NCI-H146 treated with DMSO at 0.1 percent for 48 hours (cell line): ENCODE measurements around the gene SGMS1.
"Not testable (repeated sequence)": the region's sequence is repeated elsewhere in the genome, so short reads cannot be mapped to it uniquely, and the experiment has no call there.

ENCODE experiments used
- DNase-seq: peaks from one replicate; lab custom pipeline; 2025; ENCODE audit not compliant: unreplicated experiment; lab: John Stamatoyannopoulos, UW

Gene SGMS1

GRCh38 chr10:50511492-50512213 is 112.1 kb downstream of the SGMS1 start:
- DNase-seq, result no peak

GRCh38 chr10:50510517-50511473 is 113.0 kb downstream of the SGMS1 start:
- DNase-seq, result no peak

- no peak for DNase-seq
Observed at GRCh38 chr10:50508315-50509051, 115.3 kb downstream of the SGMS1 start.

- no peak for DNase-seq
Observed at GRCh38 chr10:50506861-50507573, 116.7 kb downstream of the SGMS1 start.

GRCh38 chr10:50504389-50504788 is 119.4 kb downstream of the SGMS1 start:
- no peak for DNase-seq

- DNase-seq, result no peak
Observed at GRCh38 chr10:50503661-50504320, 120.0 kb downstream of the SGMS1 start.

- DNase-seq, result not testable (repeated sequence)
Observed at GRCh38 chr10:50503156-50503555, 120.6 kb downstream of the SGMS1 start.

- DNase-seq, result no peak
Observed at GRCh38 chr10:50501924-50502452, 121.8 kb downstream of the SGMS1 start.

- no peak for DNase-seq
Observed at GRCh38 chr10:50501478-50501877, 122.3 kb downstream of the SGMS1 start.

GRCh38 chr10:50498465-50498864 is 125.3 kb downstream of the SGMS1 start:
- no peak for DNase-seq

- no peak for DNase-seq
Observed at GRCh38 chr10:50497758-50498157, 126.0 kb downstream of the SGMS1 start.

- DNase-seq, result no peak
Observed at GRCh38 chr10:50496228-50496627, 127.5 kb downstream of the SGMS1 start.

- no peak for DNase-seq
Observed at GRCh38 chr10:50490241-50490640, 133.5 kb downstream of the SGMS1 start.

- not testable (repeated sequence) for DNase-seq
Observed at GRCh38 chr10:50484550-50484949, 139.2 kb downstream of the SGMS1 start.

- DNase-seq, result no peak
Observed at GRCh38 chr10:50480054-50481007, 143.4 kb downstream of the SGMS1 start.

- no peak for DNase-seq
Observed at GRCh38 chr10:50477287-50478203, 146.2 kb downstream of the SGMS1 start.

GRCh38 chr10:50473756-50474155 is 150.0 kb downstream of the SGMS1 start:
- DNase-seq, result no peak

- no peak for DNase-seq
Observed at GRCh38 chr10:50472914-50473313, 150.8 kb downstream of the SGMS1 start.
